ENCODE results near the gene TSPAN9. TPM values are rescaled to one million over a fixed set of nuclear protein-coding genes. Genes with fewer than 3 reads are reported as not detected.

The TSPAN9 gene
- total RNA-seq, 3 donors from 2014 or later, result 4.7 to 28.4 (median 8.5) TPM

DNA sequence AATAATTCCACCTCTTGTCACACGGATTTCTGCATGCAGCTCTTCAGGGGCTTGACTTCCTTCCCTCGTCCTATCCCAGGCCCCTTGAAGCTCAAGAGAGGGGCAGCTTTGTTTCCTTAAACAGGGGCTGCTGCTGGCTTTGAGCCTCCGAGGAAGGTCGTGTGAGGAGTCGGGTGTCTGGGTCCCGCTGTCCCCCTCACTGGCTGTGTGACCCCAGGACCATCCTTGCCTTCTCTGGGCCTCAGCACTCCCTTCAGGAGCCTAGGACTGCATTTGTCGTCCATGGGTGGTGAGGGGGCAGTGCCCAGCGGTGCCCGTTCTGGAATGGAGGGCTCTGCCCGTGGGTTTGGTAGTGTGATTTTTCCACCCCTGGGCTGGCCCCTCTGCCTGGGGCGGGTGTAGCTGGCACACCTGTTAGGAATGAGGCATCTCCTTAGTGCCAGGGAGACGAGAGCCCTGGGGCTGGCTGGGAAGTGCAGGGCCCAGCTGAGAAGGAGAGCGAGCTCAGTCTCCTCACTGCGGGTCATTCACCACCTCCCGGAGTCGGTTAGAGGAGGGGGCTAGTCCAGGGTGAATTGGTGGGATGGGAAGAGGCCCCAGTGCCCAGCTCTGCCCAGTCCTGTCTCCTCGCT is 60.8 kb downstream of the TSPAN9 start:
- Histone ChIP-seq H3K4me3 (no peak overlapping the region), H3K36me3 (ENCODE audit: low read depth) (no peaks in the 10 kb centered on the region), H3K4me1 (ENCODE audit: low read depth) (no peaks in the 10 kb centered on the region), H3K9me3 (no peaks in the 10 kb centered on the region)
- intact Hi-C loops (cut with DNase I, micrococcal nuclease), result loop anchor here (2.0 to 5.0 kb wide), 2 partner anchors 137 to 139 kb away; no protein-coding TSS in a partner anchor
- DNase-seq (no peak), ATAC-seq (no peak)
- TF ChIP-seq, protein P1, sequence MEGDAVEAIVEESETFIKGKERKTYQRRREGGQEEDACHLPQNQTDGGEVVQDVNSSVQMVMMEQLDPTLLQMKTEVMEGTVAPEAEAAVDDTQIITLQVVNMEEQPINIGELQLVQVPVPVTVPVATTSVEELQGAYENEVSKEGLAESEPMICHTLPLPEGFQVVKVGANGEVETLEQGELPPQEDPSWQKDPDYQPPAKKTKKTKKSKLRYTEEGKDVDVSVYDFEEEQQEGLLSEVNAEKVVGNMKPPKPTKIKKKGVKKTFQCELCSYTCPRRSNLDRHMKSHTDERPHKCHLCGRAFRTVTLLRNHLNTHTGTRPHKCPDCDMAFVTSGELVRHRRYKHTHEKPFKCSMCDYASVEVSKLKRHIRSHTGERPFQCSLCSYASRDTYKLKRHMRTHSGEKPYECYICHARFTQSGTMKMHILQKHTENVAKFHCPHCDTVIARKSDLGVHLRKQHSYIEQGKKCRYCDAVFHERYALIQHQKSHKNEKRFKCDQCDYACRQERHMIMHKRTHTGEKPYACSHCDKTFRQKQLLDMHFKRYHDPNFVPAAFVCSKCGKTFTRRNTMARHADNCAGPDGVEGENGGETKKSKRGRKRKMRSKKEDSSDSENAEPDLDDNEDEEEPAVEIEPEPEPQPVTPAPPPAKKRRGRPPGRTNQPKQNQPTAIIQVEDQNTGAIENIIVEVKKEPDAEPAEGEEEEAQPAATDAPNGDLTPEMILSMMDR (IDR thresholded peaks at IDR 0.05), result no peak

DNA sequence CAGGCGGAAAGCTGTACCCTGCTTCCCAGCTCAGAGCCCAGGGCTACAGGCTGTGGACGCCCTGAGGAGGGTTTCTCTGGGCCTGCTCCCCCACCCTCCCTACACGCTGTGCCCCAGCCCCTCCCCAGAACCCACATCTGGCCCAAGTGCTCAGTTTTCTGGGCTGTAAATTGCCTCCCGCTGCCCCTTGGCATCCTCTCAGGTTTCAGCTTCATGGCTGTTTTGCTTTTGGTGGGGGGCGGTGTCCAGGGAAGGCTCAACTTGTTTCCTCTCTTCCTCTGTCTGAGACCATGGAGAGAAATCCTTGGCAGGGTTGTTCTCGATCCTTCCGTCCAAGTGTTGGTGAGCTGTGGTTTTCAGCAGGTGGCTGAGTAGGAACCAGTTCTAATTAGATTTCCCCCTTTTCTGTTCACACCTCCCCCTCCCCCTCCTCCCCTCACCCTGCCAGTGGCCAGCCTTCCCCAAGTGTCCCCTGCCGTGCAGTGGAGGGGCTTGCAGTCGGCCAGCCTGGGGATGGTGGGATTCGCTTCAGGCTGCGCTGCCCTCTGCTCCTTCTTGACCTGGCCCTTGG is 61.8 kb downstream of the TSPAN9 start:
- no peaks in the 10 kb centered on the region for H3K9me3 ChIP-seq
- DNase-seq (no peak), ATAC-seq (no peak)
- no peaks in the 10 kb centered on the region for H3K4me1 ChIP-seq (ENCODE audit: low read depth)
- no peak overlapping the region for H3K4me3 ChIP-seq
- H3K36me3 ChIP-seq (ENCODE audit: low read depth), result no peaks in the 10 kb centered on the region
- TF ChIP-seq, protein P1 (IDR thresholded peaks at IDR 0.05), result no peak
- intact Hi-C loops (cut with DNase I, micrococcal nuclease), result loop anchor here in 1 of 2 donors (5.0 kb wide), 1 partner anchor 138 kb away; no protein-coding TSS in a partner anchor

DNA sequence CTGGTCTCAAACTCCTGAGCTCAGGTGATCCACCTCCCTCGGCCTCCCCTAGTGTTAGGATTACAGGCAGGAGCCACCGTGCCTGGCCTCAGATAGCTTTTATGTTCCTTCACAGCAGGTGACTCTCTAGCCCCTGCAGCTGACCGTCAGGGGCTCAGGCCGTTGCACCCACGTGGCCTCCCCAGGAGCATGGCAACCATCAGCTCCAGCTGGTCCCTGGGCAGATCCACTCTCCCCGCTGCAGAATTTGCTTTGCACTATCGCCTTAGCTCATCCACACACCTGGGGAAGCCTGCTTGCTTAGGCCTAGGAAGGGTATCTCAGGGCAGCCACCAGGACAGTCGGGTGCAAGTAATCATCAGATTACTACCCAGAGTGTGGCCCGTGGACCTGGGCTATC is 62.6 kb downstream of the TSPAN9 start:
- no peaks in the 10 kb centered on the region for H3K36me3 ChIP-seq (ENCODE audit: low read depth)
- H3K9me3 ChIP-seq, result no peaks in the 10 kb centered on the region
- intact Hi-C loops (cut with DNase I, micrococcal nuclease), result loop anchor here in 1 of 2 donors (5.0 kb wide), 1 partner anchor 138 kb away; no protein-coding TSS in a partner anchor
- TF ChIP-seq, protein P1 (IDR thresholded peaks at IDR 0.05), result no peak
- DNase-seq (no peak), ATAC-seq (no peak)
- H3K4me1 ChIP-seq (ENCODE audit: low read depth), result no peaks in the 10 kb centered on the region
- no peak overlapping the region for H3K4me3 ChIP-seq

DNA sequence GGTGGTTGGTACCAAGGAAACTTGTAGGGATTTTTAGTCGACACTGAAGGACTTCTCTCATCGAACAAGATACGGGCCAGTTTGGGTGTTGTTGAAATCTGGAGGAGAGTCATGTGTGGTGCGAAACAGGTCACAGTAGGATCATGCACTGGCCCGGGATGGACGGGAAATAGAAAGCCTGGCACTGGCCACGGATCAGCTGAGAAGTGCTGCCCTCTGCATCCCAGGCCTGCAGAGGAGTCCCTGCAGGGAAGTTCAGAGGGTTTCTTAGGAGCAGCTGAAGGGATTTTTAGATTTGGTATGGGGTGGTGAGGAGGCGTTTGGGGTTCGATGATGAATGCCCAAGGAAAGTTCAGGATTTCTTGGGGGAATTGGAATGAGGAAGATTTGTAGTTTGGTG is 63.1 kb downstream of the TSPAN9 start:
- ATAC-seq (no peak), DNase-seq (no peak)
- no peak overlapping the region for H3K4me3 ChIP-seq
- intact Hi-C loops (cut with DNase I, micrococcal nuclease), result no loop called here
- H3K36me3 ChIP-seq (ENCODE audit: low read depth), result no peaks in the 10 kb centered on the region
- no peaks in the 10 kb centered on the region for H3K4me1 ChIP-seq (ENCODE audit: low read depth)
- TF ChIP-seq, protein P1 (IDR thresholded peaks at IDR 0.05), result no peak
- no peaks in the 10 kb centered on the region for H3K9me3 ChIP-seq

DNA sequence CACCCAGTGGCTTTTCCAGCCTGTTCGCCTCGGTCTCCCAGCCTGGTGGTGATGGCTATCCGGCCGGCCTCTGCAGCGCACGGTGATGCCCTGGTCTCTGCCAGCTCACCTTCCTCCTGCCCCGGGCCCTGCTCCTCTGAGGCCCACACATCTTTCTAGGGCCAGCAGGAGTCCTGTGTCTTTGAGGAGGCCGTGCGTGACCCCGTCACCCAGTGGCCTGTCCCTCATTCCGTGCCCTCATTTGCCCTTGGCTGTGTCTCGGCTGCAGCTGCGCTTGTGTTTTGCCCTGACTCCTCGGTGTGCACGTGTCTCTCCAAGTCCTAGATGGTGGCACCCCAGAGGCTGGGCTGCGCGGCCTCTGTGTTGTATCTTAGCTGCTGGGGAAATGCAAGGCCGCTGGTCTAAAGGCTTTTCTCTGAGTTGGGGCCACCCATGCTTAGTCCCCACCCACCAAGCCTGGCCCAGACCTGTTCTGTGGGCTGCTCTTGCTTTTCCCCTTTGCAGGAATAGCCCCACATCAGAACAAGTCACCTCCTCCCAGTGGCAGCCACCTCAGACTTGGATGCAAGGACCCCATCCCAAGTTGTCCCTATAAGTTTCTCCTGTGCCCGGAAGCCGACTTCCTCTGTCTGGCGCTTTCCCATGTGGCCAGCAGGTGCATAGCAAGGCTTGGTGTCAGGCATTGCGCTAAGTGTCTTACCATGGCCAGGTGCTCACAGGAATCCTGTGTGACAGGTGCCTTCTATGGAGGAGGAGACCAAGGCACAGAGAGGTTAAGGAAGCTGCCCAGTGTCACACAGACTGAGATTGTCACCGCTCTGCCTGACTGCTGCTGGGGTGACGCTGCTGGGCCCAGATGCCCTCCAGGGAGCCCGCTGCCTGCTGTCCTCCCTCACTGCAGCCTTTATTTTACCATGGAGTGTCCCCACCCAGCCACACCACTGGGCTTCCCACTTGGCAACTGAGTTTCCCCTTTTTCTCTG is 64.5 kb downstream of the TSPAN9 start:
- intact Hi-C loops (cut with DNase I, micrococcal nuclease), result no loop called here
- TF ChIP-seq, protein P1 (IDR thresholded peaks at IDR 0.05), result no peak
- ATAC-seq (no peak), DNase-seq (no peak)
- no peaks in the 10 kb centered on the region for H3K9me3 ChIP-seq
- no peaks in the 10 kb centered on the region for H3K36me3 ChIP-seq (ENCODE audit: low read depth)
- H3K4me3 ChIP-seq, result no peak overlapping the region
- no peaks in the 10 kb centered on the region for H3K4me1 ChIP-seq (ENCODE audit: low read depth)

All from mucosa of descending colon (tissue), 3 donors.